ENCODE measurements around the gene CLIC6.

CLIC6 gene

GRCh38 chr21:34748862-34749261 is 80.1 kb downstream of the CLIC6 start:
- no peak for ATAC-seq
- TF ChIP-seq PPARA (CRISPR knock-in tag; IDR thresholded peaks at IDR 0.05; ENCODE audit: borderline replicate concordance) (no peak), BACH2 (CRISPR knock-in tag; IDR thresholded peaks at IDR 0.05; ENCODE audit: borderline replicate concordance) (no peak), OSR1 (CRISPR knock-in tag; IDR thresholded peaks at IDR 0.05) (no peak), SNAI2 (CRISPR knock-in tag; IDR thresholded peaks at IDR 0.05) (no peak), POU6F1 (CRISPR knock-in tag; IDR thresholded peaks at IDR 0.05; ENCODE audit: borderline replicate concordance, low read depth) (no peak)

- ATAC-seq: no peak
- TF ChIP-seq ZNF70 (CRISPR knock-in tag; IDR thresholded peaks at IDR 0.05) (no peak), TSHZ2 (CRISPR knock-in tag; IDR thresholded peaks at IDR 0.05) (no peak), TOX (CRISPR knock-in tag; IDR thresholded peaks at IDR 0.05; ENCODE audit: borderline replicate concordance) (no peak), ZFP30 (CRISPR knock-in tag; IDR thresholded peaks at IDR 0.05) (no peak), POU6F1 (CRISPR knock-in tag; IDR thresholded peaks at IDR 0.05; ENCODE audit: borderline replicate concordance, low read depth) (no peak), RARB (CRISPR knock-in tag; IDR thresholded peaks at IDR 0.05) (no peak), PPARA (CRISPR knock-in tag; IDR thresholded peaks at IDR 0.05; ENCODE audit: borderline replicate concordance) (no peak), SNAI2 (CRISPR knock-in tag; IDR thresholded peaks at IDR 0.05) (no peak), GLIS3 (CRISPR knock-in tag; IDR thresholded peaks at IDR 0.05) (no peak), ZNF8 (CRISPR knock-in tag; IDR thresholded peaks at IDR 0.05) (no peak), ISL1 (CRISPR knock-in tag; IDR thresholded peaks at IDR 0.05) (no peak)
Observed at GRCh38 chr21:34754690-34755647, 86.2 kb downstream of the CLIC6 start.

GRCh38 chr21:34761758-34762330 is 93.0 kb downstream of the CLIC6 start:
- ATAC-seq: no peak
- no peak for TF ChIP-seq TSHZ2 (CRISPR knock-in tag; IDR thresholded peaks at IDR 0.05)

GRCh38 chr21:34762786-34763185 is 94.0 kb downstream of the CLIC6 start:
- no peak for ATAC-seq
- TF ChIP-seq ESRRG (CRISPR knock-in tag; IDR thresholded peaks at IDR 0.05) (no peak), ZNF70 (CRISPR knock-in tag; IDR thresholded peaks at IDR 0.05) (no peak), GLIS3 (CRISPR knock-in tag; IDR thresholded peaks at IDR 0.05) (no peak), ARNTL (CRISPR knock-in tag; IDR thresholded peaks at IDR 0.05; ENCODE audit: borderline replicate concordance, low read depth) (no peak), ISL1 (CRISPR knock-in tag; IDR thresholded peaks at IDR 0.05) (no peak), CSRNP3 (CRISPR knock-in tag; IDR thresholded peaks at IDR 0.05) (no peak), TOX (CRISPR knock-in tag; IDR thresholded peaks at IDR 0.05; ENCODE audit: borderline replicate concordance) (no peak), ZC3H10 (CRISPR knock-in tag; IDR thresholded peaks at IDR 0.05) (no peak), OSR1 (CRISPR knock-in tag; IDR thresholded peaks at IDR 0.05) (no peak), TCF4 (CRISPR knock-in tag; IDR thresholded peaks at IDR 0.05; ENCODE audit: borderline replicate concordance) (no peak)
